Lower leg skin (tissue), 3 donors: Measurements from ENCODE around the gene JUP.

Source experiments
- POLR2A ChIP-seq, 2 donors: fragments of 450-650 bp; IDR thresholded peaks; one replicate each; pipeline ENCODE4 v1.6.1; 2016 to 2017; ENCODE audit warnings: antibody characterized with exemption in 2 of 2, mild to moderate bottlenecking in 1 of 2, moderate library complexity in 1 of 2
- TF ChIP-seq, protein P1 (sequence below), 3 donors: fragments of 450-650 bp; IDR thresholded peaks; one replicate each; pipeline ENCODE4 v1.5.1; 2016; ENCODE audit warnings: antibody characterized with exemption in 3 of 3, mild to moderate bottlenecking in 3 of 3, moderate library complexity in 2 of 3

DNA sequence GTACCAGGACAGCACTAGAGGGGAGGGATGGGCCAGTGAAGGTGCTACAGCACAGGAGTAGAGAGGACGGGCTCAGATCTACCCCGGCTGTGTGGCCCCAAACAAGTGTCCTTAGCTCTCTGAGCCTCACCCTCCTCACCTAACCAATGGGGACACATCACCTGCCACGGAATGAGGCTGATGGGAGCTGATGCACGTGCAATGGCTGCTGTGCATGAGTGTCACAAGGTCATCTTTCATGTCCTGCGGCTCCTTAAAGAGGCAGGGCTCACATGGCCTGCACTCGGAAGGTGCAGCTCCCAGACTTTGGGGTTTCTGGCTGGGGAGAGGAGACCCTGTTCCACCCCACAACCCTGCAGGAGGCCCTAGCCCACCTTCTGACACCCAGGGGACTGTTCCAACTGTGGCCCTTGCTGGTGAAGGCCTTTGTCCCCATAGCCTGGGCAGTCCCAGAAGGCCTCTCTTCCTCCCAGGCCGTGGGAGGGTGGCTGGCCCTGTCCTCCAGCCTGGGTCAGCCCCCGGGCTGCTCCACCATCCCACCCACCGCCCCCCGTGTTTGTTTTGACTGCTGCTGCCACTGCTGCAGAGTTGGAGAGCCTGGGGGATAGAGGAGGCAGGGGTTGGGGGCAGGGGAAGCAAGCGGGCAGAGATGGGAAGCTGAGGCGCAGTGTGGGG lies 62.6 kb downstream of the JUP start:
- TF ChIP-seq POLR2A (IDR thresholded peaks at IDR 0.05): no peak
- TF ChIP-seq, protein P1, sequence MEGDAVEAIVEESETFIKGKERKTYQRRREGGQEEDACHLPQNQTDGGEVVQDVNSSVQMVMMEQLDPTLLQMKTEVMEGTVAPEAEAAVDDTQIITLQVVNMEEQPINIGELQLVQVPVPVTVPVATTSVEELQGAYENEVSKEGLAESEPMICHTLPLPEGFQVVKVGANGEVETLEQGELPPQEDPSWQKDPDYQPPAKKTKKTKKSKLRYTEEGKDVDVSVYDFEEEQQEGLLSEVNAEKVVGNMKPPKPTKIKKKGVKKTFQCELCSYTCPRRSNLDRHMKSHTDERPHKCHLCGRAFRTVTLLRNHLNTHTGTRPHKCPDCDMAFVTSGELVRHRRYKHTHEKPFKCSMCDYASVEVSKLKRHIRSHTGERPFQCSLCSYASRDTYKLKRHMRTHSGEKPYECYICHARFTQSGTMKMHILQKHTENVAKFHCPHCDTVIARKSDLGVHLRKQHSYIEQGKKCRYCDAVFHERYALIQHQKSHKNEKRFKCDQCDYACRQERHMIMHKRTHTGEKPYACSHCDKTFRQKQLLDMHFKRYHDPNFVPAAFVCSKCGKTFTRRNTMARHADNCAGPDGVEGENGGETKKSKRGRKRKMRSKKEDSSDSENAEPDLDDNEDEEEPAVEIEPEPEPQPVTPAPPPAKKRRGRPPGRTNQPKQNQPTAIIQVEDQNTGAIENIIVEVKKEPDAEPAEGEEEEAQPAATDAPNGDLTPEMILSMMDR (IDR thresholded peaks at IDR 0.05): no peak
